H9 (cell line): Measurements from ENCODE around the gene KRTAP4-2. TPM values are rescaled to one million over a fixed set of nuclear protein-coding genes. Genes with fewer than 3 reads are reported as not detected.
"Not testable (repeated sequence)": the region's sequence is repeated elsewhere in the genome, so short reads cannot be mapped to it uniquely, and the experiment has no call there.

Experiments used
- DNase-seq: peaks from one replicate; pipeline ENCODE4 v3.0.0-alpha.2; 2017
- H2AFZ ChIP-seq: one replicate; pipeline ENCODE4 v1.6.1; 2013; ENCODE audit warnings: mild to moderate bottlenecking, low read length, control low read depth, moderate library complexity
- H2AK5ac ChIP-seq: 2 replicates; pipeline ENCODE4 v1.6.1; 2013; ENCODE audit warnings: low read length, control low read depth, mixed read lengths; ENCODE audit not compliant: insufficient read length
- H2BK120ac ChIP-seq: one replicate; pipeline ENCODE4 v1.6.1; 2013; ENCODE audit warnings: low read depth, mild to moderate bottlenecking, low read length, control low read depth, inconsistent platforms; ENCODE audit not compliant: poor library complexity, severe bottlenecking
- H2BK12ac ChIP-seq: 2 replicates; pipeline ENCODE4 v1.6.1; 2013; ENCODE audit warnings: low read length, control low read depth, mixed read lengths, low read depth; ENCODE audit not compliant: insufficient read length
- H2BK15ac ChIP-seq: 2 replicates; pipeline ENCODE4 v1.6.1; 2013; ENCODE audit warnings: low read depth, low read length, control low read depth
- H2BK20ac ChIP-seq: one replicate; pipeline ENCODE4 v1.6.1; 2013; ENCODE audit warnings: low read depth, mild to moderate bottlenecking, low read length, control low read depth, inconsistent platforms; ENCODE audit not compliant: poor library complexity, severe bottlenecking
- H2BK5ac ChIP-seq: 2 replicates; pipeline ENCODE4 v1.6.1; 2013; ENCODE audit warnings: low read length, control low read depth, mixed read lengths; ENCODE audit not compliant: insufficient read length
- H3K14ac ChIP-seq: 2 replicates; pipeline ENCODE4 v1.6.1; 2013; ENCODE audit warnings: low read length, control low read depth; ENCODE audit not compliant: insufficient read depth
- H3K18ac ChIP-seq: 2 replicates; pipeline ENCODE4 v1.6.1; 2013; ENCODE audit warnings: low read depth, mild to moderate bottlenecking, mixed read lengths, low read length, control low read depth; ENCODE audit not compliant: insufficient read length
- H3K23ac ChIP-seq: 2 replicates; pipeline ENCODE4 v1.6.1; 2013; ENCODE audit warnings: low read length, control low read depth, mixed read lengths, low read depth; ENCODE audit not compliant: insufficient read length
- H3K23me2 ChIP-seq: 2 replicates; pipeline ENCODE4 v1.6.1; 2013; ENCODE audit warnings: low read depth, mild to moderate bottlenecking, mixed read lengths, low read length, control low read depth; ENCODE audit not compliant: insufficient read length, poor library complexity, severe bottlenecking
- H3K27ac ChIP-seq: 2 replicates; pipeline ENCODE4 v1.5.1; 2013; ENCODE audit warnings: low read length, control low read depth, mixed read lengths, low read depth; ENCODE audit not compliant: insufficient read length
- H3K27me3 ChIP-seq: 2 replicates; pipeline ENCODE4 v1.6.1; 2013; ENCODE audit warnings: low read length, control low read depth, inconsistent platforms; ENCODE audit not compliant: insufficient read depth
- H3K4ac ChIP-seq: 2 replicates; pipeline ENCODE4 v1.6.1; 2013; ENCODE audit warnings: low read depth, mild to moderate bottlenecking, control low read depth, inconsistent platforms, low read length, moderate library complexity
- H3K4me1 ChIP-seq: 2 replicates; pipeline ENCODE4 v1.6.1; 2013; ENCODE audit warnings: low read length, control low read depth, inconsistent platforms; ENCODE audit not compliant: insufficient read depth
- H3K4me2 ChIP-seq: 2 replicates; pipeline ENCODE4 v1.6.1; 2013; ENCODE audit warnings: low read length, control low read depth, mixed read lengths; ENCODE audit not compliant: insufficient read length, insufficient read depth
- H3K56ac ChIP-seq: 2 replicates; pipeline ENCODE4 v1.6.1; 2013; ENCODE audit warnings: low read depth, mild to moderate bottlenecking, mixed read lengths, low read length, control low read depth; ENCODE audit not compliant: insufficient read length
- H3K79me1 ChIP-seq: 2 replicates; pipeline ENCODE4 v1.6.1; 2013; ENCODE audit warnings: low read depth, mild to moderate bottlenecking, moderate library complexity, low read length, control low read depth, inconsistent platforms; ENCODE audit not compliant: insufficient read depth, poor library complexity, severe bottlenecking
- H3K79me2 ChIP-seq: 2 replicates; pipeline ENCODE4 v1.6.1; 2013; ENCODE audit warnings: low read length, control low read depth, inconsistent platforms; ENCODE audit not compliant: insufficient read depth
- H3K9ac ChIP-seq: 2 replicates; pipeline ENCODE4 v1.6.1; 2013; ENCODE audit warnings: low read length, control low read depth, mixed read lengths; ENCODE audit not compliant: insufficient read length; ENCODE audit errors: extremely low read depth
- H3K9me3 ChIP-seq: one replicate; pipeline ENCODE4 v1.6.1; 2013; ENCODE audit warnings: low read depth, low read length, inconsistent platforms; ENCODE audit not compliant: control insufficient read depth
- H3T11ph ChIP-seq: one replicate; pipeline ENCODE4 v1.6.1; 2013; ENCODE audit warnings: mild to moderate bottlenecking, low read length, control low read depth, inconsistent platforms
- H4K20me1 ChIP-seq: one replicate; pipeline ENCODE4 v1.6.1; 2013; ENCODE audit not compliant: control insufficient read depth, insufficient read length, insufficient read depth
- H4K5ac ChIP-seq: 2 replicates; pipeline ENCODE4 v1.6.1; 2013; ENCODE audit warnings: low read depth, mild to moderate bottlenecking, mixed read lengths, low read length, control low read depth; ENCODE audit not compliant: insufficient read length
- H4K8ac ChIP-seq: replicated peaks from 2 replicates; pipeline ENCODE4 v1.6.1; 2013; ENCODE audit warnings: low read length, control low read depth, mixed read lengths, low read depth; ENCODE audit not compliant: insufficient read length
- H4K91ac ChIP-seq: 2 replicates; pipeline ENCODE4 v1.6.1; 2013; ENCODE audit warnings: low read depth, mild to moderate bottlenecking, moderate library complexity, mixed read lengths, low read length, control low read depth; ENCODE audit not compliant: insufficient read length
- H3K27ac Mint-ChIP-seq, 3 experiments: 2 replicates in 2 of 3; 3 replicates in 1 of 3; pipeline ENCODE4 v1.8.0; 2020 to 2021; ENCODE audit warnings: mixed read lengths in 3 of 3, mild to moderate bottlenecking in 1 of 3, moderate library complexity in 1 of 3
- H3K27me3 Mint-ChIP-seq: 2 replicates; pipeline ENCODE4 v1.8.0; 2021; ENCODE audit warnings: low read depth, mild to moderate bottlenecking, moderate library complexity, mixed read lengths
- H3K36me3 Mint-ChIP-seq, 3 experiments: 2 replicates in 2 of 3; 3 replicates in 1 of 3; pipeline ENCODE4 v1.8.0; 2020 to 2021; ENCODE audit warnings: low read depth in 3 of 3, mixed read lengths in 3 of 3; ENCODE audit not compliant: insufficient read depth in 1 of 3
- H3K4me1 Mint-ChIP-seq, 2 experiments: 2 replicates each; pipeline ENCODE4 v1.8.0; 2020; ENCODE audit warnings: mixed read lengths in 2 of 2
- H3K4me3 Mint-ChIP-seq, 2 experiments: 2 replicates in 1 of 2; 3 replicates in 1 of 2; pipeline ENCODE4 v1.8.0; 2020 to 2021; ENCODE audit warnings: mild to moderate bottlenecking in 2 of 2, mixed read lengths in 2 of 2, moderate library complexity in 1 of 2
- H3K9me3 Mint-ChIP-seq, 2 experiments: 2 replicates in 1 of 2; 3 replicates in 1 of 2; pipeline ENCODE4 v1.8.0; 2020; ENCODE audit warnings: mild to moderate bottlenecking in 2 of 2, mixed read lengths in 2 of 2, moderate library complexity in 1 of 2
- CTCF ChIP-seq: fragments of 200-600 bp; sonication (generic); conservative IDR thresholded peaks from 3 replicates; pipeline ENCODE4 v1.8.0; 2021; ENCODE audit warnings: antibody characterized with exemption, mild to moderate bottlenecking
- WGBS: extraction: QIAGEN DNeasy Blood & Tissue Kit; methylation state at CpG from one replicate; pipeline ENCODE4 v1.1.7; 2013; ENCODE audit warnings: missing lambda C conversion rate, low lambda C conversion rate, mixed read lengths; ENCODE audit not compliant: insufficient read length; ENCODE audit errors: extremely low coverage; 5-methylcytosine and 5-hydroxymethylcytosine counted together
- long read RNA-seq: library from polyadenylated mRNA; unstranded; transcript quantifications from one replicate; pipeline ENCODE4 v2.0.0, GENCODE V29; 2020
- total RNA-seq: library from RNA; stranded (reverse); gene quantifications from 2 replicates; pipeline ENCODE4 v1.2.1, GENCODE V29; 2021

The KRTAP4-2 gene
- total RNA-seq, result not detected in 2 replicates
- long read RNA-seq, result 0 reads

DNA sequence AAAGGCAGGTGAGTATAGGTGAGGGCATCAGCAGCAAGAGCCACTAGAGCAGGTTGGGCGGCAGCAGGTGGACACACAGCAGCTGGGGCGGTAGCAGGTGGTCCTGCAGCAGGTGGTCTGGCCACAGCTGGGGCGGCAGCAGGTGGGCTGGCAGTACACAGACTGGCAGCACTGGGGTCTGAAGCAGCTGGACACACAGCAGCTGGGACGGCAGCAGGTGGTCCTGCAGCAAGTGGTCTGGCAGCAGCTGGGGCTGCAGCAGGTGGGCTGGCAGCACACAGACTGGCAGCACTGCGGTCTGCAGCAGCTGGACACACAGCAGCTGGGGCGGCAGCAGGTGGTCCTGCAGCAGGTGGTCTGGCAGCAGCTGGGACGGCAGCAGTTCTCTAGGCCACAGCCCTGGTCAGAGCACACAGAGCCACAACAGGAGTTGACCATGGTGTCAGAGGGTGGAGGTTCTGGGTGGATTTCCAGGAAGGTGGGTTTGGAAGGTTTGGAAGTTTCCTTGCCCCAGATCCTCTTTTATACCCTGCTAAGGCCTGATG, at the start of gene KRTAP4-2:
KRTAP4-2 (minus strand) TSS at position 495 of the 545 bp plus-strand sequence; CDS start at position 438, 57 bp downstream.
- 0 out of 4 replicates have a peak, but pooled peaks cover 0 to 3% of the 10 kb centered on the region in 2 experiments for H3K4me1 Mint-ChIP-seq
- H3K4ac ChIP-seq, result no peak within 1 kb of the TSS
- WGBS, result no CpG with 5 or more reads among the region's 7 CpGs

GRCh38 chr17:41226598-41227095, 48.6 kb upstream of the KRTAP4-2 start, which contains the start of gene KRTAP9-2:
TSS of gene KRTAP9-2 (plus strand) at chr17:41226648. CDS start at chr17:41226655, 7 bp downstream.
- not testable (repeated sequence) for H3K56ac ChIP-seq, H2BK12ac ChIP-seq, H2BK120ac ChIP-seq, H2BK20ac ChIP-seq, H3K27me3 Mint-ChIP-seq, H3K9me3 ChIP-seq, H3K27me3 ChIP-seq, H3T11ph ChIP-seq, H3K18ac ChIP-seq, H3K27ac ChIP-seq, H3K4me2 ChIP-seq, H3K36me3 Mint-ChIP-seq, H3K4me1 ChIP-seq, H2AFZ ChIP-seq, H3K4me3 Mint-ChIP-seq, H3K14ac ChIP-seq, H3K9me3 Mint-ChIP-seq, H3K79me1 ChIP-seq, H4K5ac ChIP-seq, H4K8ac ChIP-seq, H3K27ac Mint-ChIP-seq, H2AK5ac ChIP-seq, H3K23me2 ChIP-seq, H4K20me1 ChIP-seq, H4K91ac ChIP-seq, H2BK15ac ChIP-seq, DNase-seq, H3K79me2 ChIP-seq, H3K4ac ChIP-seq, H3K23ac ChIP-seq, H3K9ac ChIP-seq, H2BK5ac ChIP-seq, H3K4me1 Mint-ChIP-seq
- no CpG with 5 or more reads among the region's 4 CpGs for WGBS

More for the DNA sequence above, at the start of gene KRTAP4-2:
- no peak for TF ChIP-seq CTCF
- H3K56ac ChIP-seq, result no peak within 1 kb of the TSS
- H3K14ac ChIP-seq, result no peak within 1 kb of the TSS
- H3K79me2 ChIP-seq, result no peaks in the 10 kb centered on the region
- H3K23ac ChIP-seq, result no peak within 1 kb of the TSS
- no peak within 1 kb of the TSS for H3T11ph ChIP-seq
- no peak within 1 kb of the TSS for H2BK5ac ChIP-seq
- no peak within 1 kb of the TSS for H3K9ac ChIP-seq
- H3K4me2 ChIP-seq, result no peak within 1 kb of the TSS
- no peak within 1 kb of the TSS for H3K27ac ChIP-seq
- H2AFZ ChIP-seq, result no peak within 1 kb of the TSS
- H2AK5ac ChIP-seq, result no peak within 1 kb of the TSS
- H2BK12ac ChIP-seq, result no peak within 1 kb of the TSS
- H3K79me1 ChIP-seq, result no peaks in the 10 kb centered on the region
- H4K8ac ChIP-seq, result no peak within 1 kb of the TSS
- no peaks in the 10 kb centered on the region for H3K36me3 Mint-ChIP-seq
- no peaks in the 10 kb centered on the region for H3K27me3 ChIP-seq
- no peak within 1 kb of the TSS for H3K4me3 Mint-ChIP-seq
- no peak within 1 kb of the TSS; a peak in 1 of 7 replicates for H3K27ac Mint-ChIP-seq
- H3K9me3 ChIP-seq, result no peaks in the 10 kb centered on the region
- no peaks in the 10 kb centered on the region; the same call in 1 of the 2 replicates for H3K27me3 Mint-ChIP-seq
- DNase-seq, result no peak
- H4K91ac ChIP-seq, result no peak within 1 kb of the TSS
- H4K20me1 ChIP-seq, result no peaks in the 10 kb centered on the region
- H3K9me3 Mint-ChIP-seq, result no peaks in the 10 kb centered on the region; a peak in 2 of 5 replicates
- no peak within 1 kb of the TSS for H2BK15ac ChIP-seq
- H4K5ac ChIP-seq, result no peak within 1 kb of the TSS
- no peak within 1 kb of the TSS for H2BK120ac ChIP-seq
- H2BK20ac ChIP-seq, result no peak within 1 kb of the TSS
- no peaks in the 10 kb centered on the region for H3K23me2 ChIP-seq
- no peaks in the 10 kb centered on the region for H3K4me1 ChIP-seq
- no peak within 1 kb of the TSS for H3K18ac ChIP-seq
